Measurements from ENCODE around the gene CNTN1. TPM values are rescaled to one million over a fixed set of nuclear protein-coding genes. Genes with fewer than 3 reads are reported as not detected.

CNTN1 gene
- total and polyA plus RNA-seq, 2 experiments from 2014 or later, result 0.58 to 2.4 TPM

DNA sequence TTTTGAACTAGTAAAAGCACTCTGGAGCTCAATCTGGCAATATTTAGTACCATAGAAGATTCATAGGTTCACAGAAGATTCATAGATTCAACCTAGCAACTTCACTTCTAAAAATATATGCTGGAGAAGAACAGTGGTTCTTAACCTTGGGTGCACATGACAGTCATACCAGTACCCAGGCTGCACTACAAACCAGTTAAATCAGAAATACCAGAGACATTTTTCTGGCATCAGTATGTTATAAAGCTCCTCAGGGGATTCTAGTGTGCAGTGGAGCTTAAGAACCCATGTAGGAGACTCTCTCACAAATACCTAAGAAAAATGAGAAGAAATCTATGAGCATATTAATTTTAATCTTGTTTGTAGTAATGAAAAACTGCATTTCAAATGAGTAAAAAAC lies 46.6 kb downstream of the CNTN1 start:
- no peak overlapping the region for H3K27ac ChIP-seq
- TF ChIP-seq EZH2 (IDR thresholded peaks at IDR 0.05; ENCODE audit: borderline replicate concordance), result no peak
- no peak for TF ChIP-seq CTCF (IDR thresholded peaks at IDR 0.05; ENCODE audit: poor library complexity)
- no peak for TF ChIP-seq EZH2phosphoT487 (IDR thresholded peaks at IDR 0.05; ENCODE audit: low read depth, severe bottlenecking, unreplicated experiment)
- DNase-seq (ENCODE audit: low spot score), result no peak

DNA sequence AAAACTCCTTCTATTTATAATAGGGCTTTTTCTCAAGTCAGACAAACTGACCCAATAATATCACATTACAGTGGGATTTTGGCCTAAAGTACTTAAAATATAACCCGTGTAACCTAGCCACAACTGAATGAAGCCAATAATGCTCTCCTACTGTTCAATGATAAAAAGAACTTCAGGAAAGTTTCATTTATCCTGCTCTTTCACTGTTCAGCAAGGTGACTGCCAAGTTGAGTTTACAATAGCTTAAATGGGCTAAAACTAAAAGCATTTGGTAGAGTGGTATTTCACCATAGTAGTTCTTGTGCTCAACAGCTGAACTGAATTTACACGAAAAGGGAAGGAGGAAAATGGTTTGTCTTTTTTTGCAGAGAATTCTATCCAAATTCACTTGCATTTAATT lies 49.8 kb downstream of the CNTN1 start:
- Histone ChIP-seq H3K36me3 (replicated peaks; ENCODE audit: insufficient read depth, low read depth) (no peaks in the 10 kb centered on the region), H2AFZ (no peak overlapping the region), H3K4me2 (no peak overlapping the region), H3K27ac (no peak overlapping the region), H3K4me1 (ENCODE audit: insufficient read depth) (no peaks in the 10 kb centered on the region), H3K4me3 (no peak overlapping the region), H3K27me3 (no peaks in the 10 kb centered on the region), H4K20me1 (ENCODE audit: insufficient read depth, poor library complexity, severe bottlenecking) (no peaks in the 10 kb centered on the region), H3K9me2 (replicated peaks; ENCODE audit: insufficient read depth) (no peaks in the 10 kb centered on the region), H3K9me3 (ENCODE audit: low read depth) (no peaks in the 10 kb centered on the region), H3K79me2 (no peaks in the 10 kb centered on the region)
- 61% methylated on average over 2 of the region's 2 CpGs for WGBS (ENCODE audit: low lambda C conversion rate, missing lambda C conversion rate)
- no peak for DNase-seq (ENCODE audit: low spot score)
- no peak for TF ChIP-seq CTCF (IDR thresholded peaks at IDR 0.05; ENCODE audit: poor library complexity)
- no peak for TF ChIP-seq EZH2phosphoT487 (IDR thresholded peaks at IDR 0.05; ENCODE audit: low read depth, severe bottlenecking, unreplicated experiment)
- TF ChIP-seq EZH2 (IDR thresholded peaks at IDR 0.05; ENCODE audit: borderline replicate concordance), result no peak

More for the DNA sequence above, 46.6 kb downstream of the CNTN1 start:
- no peak overlapping the region for H3K4me3 ChIP-seq
- H2AFZ ChIP-seq, result no peak overlapping the region
- H3K4me1 ChIP-seq (ENCODE audit: insufficient read depth), result no peaks in the 10 kb centered on the region
- no peak overlapping the region for H3K4me2 ChIP-seq
- no peaks in the 10 kb centered on the region for H3K27me3 ChIP-seq
- no peaks in the 10 kb centered on the region for H4K20me1 ChIP-seq (ENCODE audit: insufficient read depth, poor library complexity, severe bottlenecking)
- H3K9me2 ChIP-seq (replicated peaks; ENCODE audit: insufficient read depth), result no peaks in the 10 kb centered on the region
- no peaks in the 10 kb centered on the region for H3K9me3 ChIP-seq (ENCODE audit: low read depth)
- no peaks in the 10 kb centered on the region for H3K36me3 ChIP-seq (replicated peaks; ENCODE audit: insufficient read depth, low read depth)
- H3K79me2 ChIP-seq, result no peaks in the 10 kb centered on the region

DNA sequence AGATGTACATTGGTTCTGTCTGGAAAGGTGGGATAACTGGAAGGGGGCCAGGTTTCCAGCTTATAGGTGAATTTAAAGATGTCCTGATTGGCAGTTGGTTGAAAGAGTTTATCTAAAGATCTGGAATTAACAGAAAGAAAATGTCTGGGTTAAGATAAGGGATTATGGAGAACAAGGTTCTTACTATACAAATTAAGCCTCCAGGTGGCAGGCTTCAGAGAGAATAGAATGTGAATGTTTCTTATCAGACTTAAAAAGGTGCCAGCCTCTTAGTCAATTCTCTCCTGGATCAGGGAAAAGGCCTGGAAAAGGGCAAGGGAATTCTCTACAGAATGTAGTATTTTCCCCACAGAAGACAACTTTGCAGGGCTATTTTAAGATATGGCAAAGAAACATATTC lies 53.1 kb downstream of the CNTN1 start:
- DNase-seq (ENCODE audit: low spot score), result no peak
- TF ChIP-seq CTCF (IDR thresholded peaks at IDR 0.05; ENCODE audit: poor library complexity) (no peak), EZH2 (IDR thresholded peaks at IDR 0.05; ENCODE audit: borderline replicate concordance) (no peak), EZH2phosphoT487 (IDR thresholded peaks at IDR 0.05; ENCODE audit: low read depth, severe bottlenecking, unreplicated experiment) (no peak)
- Histone ChIP-seq H3K36me3 (replicated peaks; ENCODE audit: insufficient read depth, low read depth) (no peaks in the 10 kb centered on the region), H2AFZ (no peak overlapping the region), H3K4me3 (no peak overlapping the region), H3K9me3 (ENCODE audit: low read depth) (no peaks in the 10 kb centered on the region), H3K4me2 (no peak overlapping the region), H4K20me1 (ENCODE audit: insufficient read depth, poor library complexity, severe bottlenecking) (no peaks in the 10 kb centered on the region), H3K27me3 (no peaks in the 10 kb centered on the region), H3K4me1 (ENCODE audit: insufficient read depth) (no peaks in the 10 kb centered on the region), H3K9me2 (replicated peaks; ENCODE audit: insufficient read depth) (no peaks in the 10 kb centered on the region), H3K79me2 (no peaks in the 10 kb centered on the region), H3K27ac (no peak overlapping the region)

- Histone ChIP-seq H3K27ac (no peak overlapping the region), H3K4me1 (ENCODE audit: insufficient read depth) (no peaks in the 10 kb centered on the region), H3K4me3 (no peak overlapping the region), H3K79me2 (no peaks in the 10 kb centered on the region), H2AFZ (no peak overlapping the region), H3K9me3 (ENCODE audit: low read depth) (no peaks in the 10 kb centered on the region), H4K20me1 (ENCODE audit: insufficient read depth, poor library complexity, severe bottlenecking) (no peaks in the 10 kb centered on the region), H3K36me3 (replicated peaks; ENCODE audit: insufficient read depth, low read depth) (no peaks in the 10 kb centered on the region), H3K4me2 (no peak overlapping the region), H3K27me3 (no peaks in the 10 kb centered on the region), H3K9me2 (replicated peaks; ENCODE audit: insufficient read depth) (no peaks in the 10 kb centered on the region)
- DNase-seq (ENCODE audit: low spot score), result no peak
- no peak for TF ChIP-seq EZH2 (IDR thresholded peaks at IDR 0.05; ENCODE audit: borderline replicate concordance)
- TF ChIP-seq CTCF (IDR thresholded peaks at IDR 0.05; ENCODE audit: poor library complexity), result no peak
- TF ChIP-seq EZH2phosphoT487 (IDR thresholded peaks at IDR 0.05; ENCODE audit: low read depth, severe bottlenecking, unreplicated experiment), result no peak
- 93% methylated on average over 1 of the region's 1 CpG for WGBS (ENCODE audit: low lambda C conversion rate, missing lambda C conversion rate)
Measured at GRCh38 chr12:40749863-40750262, 57.6 kb downstream of the CNTN1 start.

All from hepatocyte (in vitro differentiated cells).